ENCODE results near the gene DCST1.

The DCST1 gene

GRCh38 chr1:155042789-155043188 lies 9.2 kb downstream of the DCST1 start:
- Histone ChIP-seq H3K27ac (ENCODE audit: low read depth, low read length) (peak overlapping the region; percentile 67), H3K4me1 (ENCODE audit: control insufficient read depth in 1 of 2, insufficient read depth in 2 of 2, low read length in 2 of 2) (peaks cover 37 to 44% of the 10 kb centered on the region in 2 donors), H3K4me3 (ENCODE audit: low read depth in 1 of 2, low read length in 2 of 2) (peak overlapping the region in 1 of 2 donors; percentile 7), H3K9ac (ENCODE audit: low read depth in 1 of 2, low read length in 2 of 2) (peak overlapping the region; percentile 48 to 64), H3K27me3 (ENCODE audit: control insufficient read depth in 1 of 2, insufficient read depth in 2 of 2, low read length in 2 of 2) (no peaks in the 10 kb centered on the region), H3K36me3 (ENCODE audit: control insufficient read depth in 1 of 2, insufficient read depth in 2 of 2, low read length in 2 of 2) (no peaks in the 10 kb centered on the region), H3K9me3 (ENCODE audit: control insufficient read depth in 1 of 2, low read length in 2 of 2) (no peaks in the 10 kb centered on the region)

GRCh38 chr1:155043301-155043702 lies 9.7 kb downstream of the DCST1 start:
- Histone ChIP-seq H3K36me3 (ENCODE audit: control insufficient read depth in 1 of 2, insufficient read depth in 2 of 2, low read length in 2 of 2) (no peaks in the 10 kb centered on the region), H3K27me3 (ENCODE audit: control insufficient read depth in 1 of 2, insufficient read depth in 2 of 2, low read length in 2 of 2) (no peaks in the 10 kb centered on the region), H3K27ac (ENCODE audit: low read depth, low read length) (peak overlapping the region; percentile 67), H3K4me3 (ENCODE audit: low read depth in 1 of 2, low read length in 2 of 2) (peak overlapping the region in 1 of 2 donors; percentile 7), H3K9me3 (ENCODE audit: control insufficient read depth in 1 of 2, low read length in 2 of 2) (no peaks in the 10 kb centered on the region), H3K9ac (ENCODE audit: low read depth in 1 of 2, low read length in 2 of 2) (peak overlapping the region; percentile 48 to 64), H3K4me1 (ENCODE audit: control insufficient read depth in 1 of 2, insufficient read depth in 2 of 2, low read length in 2 of 2) (peaks cover 33 to 39% of the 10 kb centered on the region in 2 donors)

DNA sequence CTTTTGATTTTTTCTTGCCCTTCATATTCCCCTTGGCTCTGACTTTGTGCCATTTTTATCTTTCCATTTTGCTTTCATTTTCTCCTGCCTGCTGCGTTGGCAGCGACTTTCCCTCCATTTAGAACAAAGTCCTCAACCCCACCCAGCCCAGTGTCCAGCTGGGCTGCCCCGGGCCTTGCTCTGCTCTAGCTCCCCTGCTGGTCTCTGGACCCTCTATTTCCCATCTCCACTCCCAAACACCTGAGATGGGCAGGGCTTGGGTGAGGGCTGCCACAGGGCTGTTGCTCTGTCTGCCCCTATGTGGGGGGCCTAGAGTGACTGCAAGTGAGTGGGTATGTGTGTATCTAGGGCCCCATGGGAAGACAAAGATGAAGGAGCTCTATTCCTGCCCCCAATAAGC lies 10.2 kb downstream of the DCST1 start:
- Histone ChIP-seq H3K27me3 (ENCODE audit: control insufficient read depth in 1 of 2, insufficient read depth in 2 of 2, low read length in 2 of 2) (no peaks in the 10 kb centered on the region), H3K4me3 (ENCODE audit: low read depth in 1 of 2, low read length in 2 of 2) (peak overlapping the region in 1 of 2 donors; percentile 19), H3K4me1 (ENCODE audit: control insufficient read depth in 1 of 2, insufficient read depth in 2 of 2, low read length in 2 of 2) (peaks cover 32 to 34% of the 10 kb centered on the region in 2 donors), H3K36me3 (ENCODE audit: control insufficient read depth in 1 of 2, insufficient read depth in 2 of 2, low read length in 2 of 2) (no peaks in the 10 kb centered on the region), H3K9ac (ENCODE audit: low read depth in 1 of 2, low read length in 2 of 2) (peak overlapping the region; percentile 0 to 64), H3K27ac (ENCODE audit: low read depth, low read length) (peak overlapping the region; percentile 67), H3K9me3 (ENCODE audit: control insufficient read depth in 1 of 2, low read length in 2 of 2) (no peaks in the 10 kb centered on the region)

- no peaks in the 10 kb centered on the region for H3K27me3 ChIP-seq (ENCODE audit: control insufficient read depth in 1 of 2, insufficient read depth in 2 of 2, low read length in 2 of 2)
- H3K36me3 ChIP-seq (ENCODE audit: control insufficient read depth in 1 of 2, insufficient read depth in 2 of 2, low read length in 2 of 2) = no peaks in the 10 kb centered on the region
- H3K4me1 ChIP-seq (ENCODE audit: control insufficient read depth in 1 of 2, insufficient read depth in 2 of 2, low read length in 2 of 2) = peaks cover 29 to 32% of the 10 kb centered on the region in 2 donors
- H3K9ac ChIP-seq (ENCODE audit: low read depth in 1 of 2, low read length in 2 of 2) = peak overlapping the region; percentile 29 to 48
- no peak overlapping the region for H3K4me3 ChIP-seq (ENCODE audit: low read depth in 1 of 2, low read length in 2 of 2)
- H3K9me3 ChIP-seq (ENCODE audit: control insufficient read depth in 1 of 2, low read length in 2 of 2) = no peaks in the 10 kb centered on the region
- H3K27ac ChIP-seq (ENCODE audit: low read depth, low read length) = peak overlapping the region; percentile 67
Measured at GRCh38 chr1:155044365-155044764, 10.7 kb downstream of the DCST1 start.

GRCh38 chr1:155044812-155045657 lies 11.4 kb downstream of the DCST1 start:
- H3K36me3 ChIP-seq (ENCODE audit: control insufficient read depth in 1 of 2, insufficient read depth in 2 of 2, low read length in 2 of 2) = no peaks in the 10 kb centered on the region
- H3K9ac ChIP-seq (ENCODE audit: low read depth in 1 of 2, low read length in 2 of 2) = peak overlapping the region; percentile 29 to 48
- no peaks in the 10 kb centered on the region for H3K27me3 ChIP-seq (ENCODE audit: control insufficient read depth in 1 of 2, insufficient read depth in 2 of 2, low read length in 2 of 2)
- peaks cover 35 to 38% of the 10 kb centered on the region in 2 donors for H3K4me1 ChIP-seq (ENCODE audit: control insufficient read depth in 1 of 2, insufficient read depth in 2 of 2, low read length in 2 of 2)
- H3K4me3 ChIP-seq (ENCODE audit: low read depth in 1 of 2, low read length in 2 of 2) = no peak overlapping the region
- H3K9me3 ChIP-seq (ENCODE audit: control insufficient read depth in 1 of 2, low read length in 2 of 2) = no peaks in the 10 kb centered on the region
- H3K27ac ChIP-seq (ENCODE audit: low read depth, low read length) = peak overlapping the region; percentile 67

DNA sequence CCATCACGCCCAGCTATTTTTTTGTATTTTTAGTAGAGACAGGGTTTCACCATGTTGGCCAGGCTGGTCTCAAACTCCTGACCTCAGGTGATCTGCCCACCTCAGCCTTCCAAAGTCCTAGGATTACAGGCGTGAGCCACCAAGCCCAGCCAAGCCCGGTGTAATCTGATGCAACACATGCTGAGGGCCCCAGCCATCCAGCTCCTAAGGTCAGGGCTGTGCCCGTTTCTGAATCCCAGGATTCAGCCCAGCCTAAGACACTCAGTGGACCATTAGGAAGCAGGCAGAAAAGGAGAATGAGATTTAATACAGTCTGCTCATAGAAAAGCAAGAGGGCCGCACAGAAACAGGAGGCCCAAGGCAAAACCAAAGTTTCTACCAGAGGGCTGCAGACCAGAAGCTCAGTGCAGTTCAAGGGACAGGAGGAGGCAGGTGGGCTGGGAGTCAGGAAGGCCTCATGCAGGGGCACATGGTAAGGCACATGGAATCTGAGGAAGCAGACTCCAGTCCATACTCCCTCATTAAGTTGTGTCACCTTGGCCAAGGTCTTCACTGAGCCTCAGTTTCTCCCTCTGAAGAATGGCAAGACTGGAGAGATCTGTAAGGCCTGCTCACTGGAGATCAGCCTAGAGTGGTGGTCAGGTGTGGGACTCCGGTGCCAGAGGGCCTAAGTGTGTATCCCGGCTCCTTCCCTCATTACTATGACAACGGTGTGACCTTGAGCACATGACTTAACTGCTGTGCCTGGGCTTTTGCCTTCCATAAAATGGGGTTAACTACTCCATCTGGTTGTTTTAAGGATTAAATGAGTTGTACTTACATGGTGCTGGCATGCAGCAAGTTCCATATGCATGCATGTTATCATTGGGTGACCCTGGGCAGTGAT lies 15.1 kb downstream of the DCST1 start:
- no peaks in the 10 kb centered on the region for H3K9me3 ChIP-seq (ENCODE audit: control insufficient read depth in 1 of 2, low read length in 2 of 2)
- peaks cover 37 to 50% of the 10 kb centered on the region in 2 donors for H3K4me1 ChIP-seq (ENCODE audit: control insufficient read depth in 1 of 2, insufficient read depth in 2 of 2, low read length in 2 of 2)
- H3K9ac ChIP-seq (ENCODE audit: low read depth in 1 of 2, low read length in 2 of 2) = no peak overlapping the region
- no peak overlapping the region for H3K27ac ChIP-seq (ENCODE audit: low read depth, low read length)
- H3K27me3 ChIP-seq (ENCODE audit: control insufficient read depth in 1 of 2, insufficient read depth in 2 of 2, low read length in 2 of 2) = no peaks in the 10 kb centered on the region
- H3K4me3 ChIP-seq (ENCODE audit: low read depth in 1 of 2, low read length in 2 of 2) = no peak overlapping the region
- peaks cover 0 to 2% of the 10 kb centered on the region in 2 donors for H3K36me3 ChIP-seq (ENCODE audit: control insufficient read depth in 1 of 2, insufficient read depth in 2 of 2, low read length in 2 of 2)

DNA sequence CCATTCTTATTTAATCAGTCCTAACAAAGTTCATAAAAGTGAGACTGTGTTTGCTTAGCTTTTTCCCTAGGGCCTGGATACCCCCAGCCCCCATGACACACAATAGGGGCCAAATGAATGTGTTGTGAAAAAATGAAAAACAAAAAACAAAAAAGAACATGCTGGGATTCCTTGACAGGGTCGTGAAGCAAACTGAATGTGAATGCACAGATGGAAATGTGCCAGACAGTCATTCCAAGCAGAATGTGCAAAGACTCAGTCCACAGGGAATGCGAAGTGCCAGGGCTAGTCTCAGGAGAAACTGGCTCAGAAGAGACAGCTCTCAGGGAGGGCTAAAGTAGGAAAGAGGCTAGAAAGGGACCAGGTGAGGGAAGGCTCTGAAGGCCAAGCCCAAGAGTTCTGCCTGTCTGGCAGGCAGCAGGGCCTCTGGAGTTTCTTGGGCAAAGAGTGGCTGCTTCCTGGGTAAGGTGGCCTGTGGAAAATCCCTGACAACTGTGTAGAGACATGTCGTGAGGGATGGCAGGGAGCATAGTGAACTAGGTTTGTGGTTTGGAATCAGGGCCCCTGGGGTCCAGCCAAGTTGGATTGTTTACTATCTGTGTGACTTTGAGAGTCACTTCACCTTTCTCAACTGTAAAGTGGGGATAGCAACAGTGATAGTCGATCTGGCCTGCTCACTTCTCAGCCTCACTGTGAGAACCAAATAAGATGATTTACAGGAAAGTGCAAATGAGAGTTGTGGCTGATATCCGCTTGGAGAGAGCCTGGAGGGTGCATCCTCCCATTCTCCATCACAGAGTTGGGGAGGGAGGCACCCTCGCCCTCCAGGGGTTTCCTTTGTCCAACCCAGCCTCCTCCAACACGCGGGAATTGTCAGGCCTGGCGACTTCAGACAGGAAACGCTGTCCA lies 16.3 kb downstream of the DCST1 start:
- peak overlapping the region; percentile 33 for H3K27ac ChIP-seq (ENCODE audit: low read depth, low read length)
- H3K9me3 ChIP-seq (ENCODE audit: control insufficient read depth in 1 of 2, low read length in 2 of 2) = no peaks in the 10 kb centered on the region
- no peaks in the 10 kb centered on the region for H3K27me3 ChIP-seq (ENCODE audit: control insufficient read depth in 1 of 2, insufficient read depth in 2 of 2, low read length in 2 of 2)
- peaks cover 3 to 10% of the 10 kb centered on the region in 2 donors for H3K36me3 ChIP-seq (ENCODE audit: control insufficient read depth in 1 of 2, insufficient read depth in 2 of 2, low read length in 2 of 2)
- peaks cover 27 to 38% of the 10 kb centered on the region in 2 donors for H3K4me1 ChIP-seq (ENCODE audit: control insufficient read depth in 1 of 2, insufficient read depth in 2 of 2, low read length in 2 of 2)
- H3K4me3 ChIP-seq (ENCODE audit: low read depth in 1 of 2, low read length in 2 of 2) = peak overlapping the region; percentile 70 to 86
- peak overlapping the region; percentile 79 to 99 for H3K9ac ChIP-seq (ENCODE audit: low read depth in 1 of 2, low read length in 2 of 2)

DNA sequence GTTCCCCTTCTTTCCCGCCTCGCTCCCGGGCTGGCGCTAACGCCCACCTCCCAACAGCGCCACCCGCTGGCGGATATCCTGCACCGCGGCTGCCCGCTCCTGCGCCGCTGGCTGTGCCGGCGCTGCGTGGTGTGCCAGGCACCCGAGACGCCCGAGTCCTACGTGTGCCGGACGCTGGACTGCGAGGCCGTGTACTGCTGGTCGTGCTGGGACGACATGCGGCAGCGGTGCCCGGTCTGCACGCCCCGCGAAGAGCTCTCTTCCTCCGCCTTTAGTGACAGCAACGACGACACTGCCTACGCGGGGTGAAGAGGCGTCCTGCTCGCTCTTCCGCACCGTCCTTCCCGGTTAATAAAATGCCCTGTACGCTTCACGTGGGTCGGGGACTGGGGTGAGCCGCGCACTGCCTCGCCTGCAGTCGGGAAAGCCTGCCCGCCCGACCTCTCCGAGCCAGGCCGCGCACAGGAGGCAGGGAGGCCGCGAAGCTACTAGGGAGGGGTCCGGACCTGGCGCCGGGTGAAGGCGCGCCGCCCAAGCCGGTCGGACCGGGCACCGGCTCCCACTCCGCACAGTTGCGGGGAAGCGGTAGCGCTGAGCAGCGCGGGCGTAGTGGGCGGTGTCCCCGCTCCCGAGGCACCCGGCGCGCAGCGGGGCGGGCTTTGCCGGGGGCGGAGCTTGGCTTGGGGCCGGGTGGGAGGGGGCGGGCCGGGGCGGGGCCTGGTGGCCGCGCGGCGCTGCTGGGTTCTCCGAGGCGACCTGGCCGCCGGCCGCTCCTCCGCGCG lies 17.1 kb downstream of the DCST1 start, which contains the start of gene ADAM15:
Gene ADAM15, plus strand, starts transcription at position 757 of the 782 bp plus-strand sequence. CDS start 71 bp downstream, outside the sequence.
- Histone ChIP-seq H3K4me1 (ENCODE audit: control insufficient read depth in 1 of 2, insufficient read depth in 2 of 2, low read length in 2 of 2) (peaks cover 19 to 38% of the 10 kb centered on the region in 2 donors), H3K27ac (ENCODE audit: low read depth, low read length) (peak within 1 kb of the TSS; percentile 89)

GRCh38 chr1:155051342-155051776 lies 17.7 kb downstream of the DCST1 start:
- H3K36me3 ChIP-seq (ENCODE audit: control insufficient read depth in 1 of 2, insufficient read depth in 2 of 2, low read length in 2 of 2) = peaks cover 8 to 20% of the 10 kb centered on the region in 2 donors
- H3K9ac ChIP-seq (ENCODE audit: low read depth in 1 of 2, low read length in 2 of 2) = peak overlapping the region; percentile 83 to 92
- peak overlapping the region; percentile 84 to 85 for H3K4me3 ChIP-seq (ENCODE audit: low read depth in 1 of 2, low read length in 2 of 2)
- H3K27me3 ChIP-seq (ENCODE audit: control insufficient read depth in 1 of 2, insufficient read depth in 2 of 2, low read length in 2 of 2) = no peaks in the 10 kb centered on the region
- H3K4me1 ChIP-seq (ENCODE audit: control insufficient read depth in 1 of 2, insufficient read depth in 2 of 2, low read length in 2 of 2) = peaks cover 19 to 38% of the 10 kb centered on the region in 2 donors
- peak overlapping the region; percentile 63 for H3K27ac ChIP-seq (ENCODE audit: low read depth, low read length)
- H3K9me3 ChIP-seq (ENCODE audit: control insufficient read depth in 1 of 2, low read length in 2 of 2) = no peaks in the 10 kb centered on the region

More for the DNA sequence above, 17.1 kb downstream of the DCST1 start, which contains the start of gene ADAM15:
- H3K9me3 ChIP-seq (ENCODE audit: control insufficient read depth in 1 of 2, low read length in 2 of 2) = no peaks in the 10 kb centered on the region
- H3K9ac ChIP-seq (ENCODE audit: low read depth in 1 of 2, low read length in 2 of 2) = peak within 1 kb of the TSS; percentile 83 to 99
- H3K36me3 ChIP-seq (ENCODE audit: control insufficient read depth in 1 of 2, insufficient read depth in 2 of 2, low read length in 2 of 2) = peaks cover 3 to 14% of the 10 kb centered on the region in 2 donors
- H3K27me3 ChIP-seq (ENCODE audit: control insufficient read depth in 1 of 2, insufficient read depth in 2 of 2, low read length in 2 of 2) = no peaks in the 10 kb centered on the region
- peak within 1 kb of the TSS; percentile 85 to 86 for H3K4me3 ChIP-seq (ENCODE audit: low read depth in 1 of 2, low read length in 2 of 2)
